Measurements from ENCODE around the gene DEFB114. TPM values are rescaled to one million over a fixed set of nuclear protein-coding genes. Genes with fewer than 3 reads are reported as not detected.

The DEFB114 gene
- total and polyA plus RNA-seq, 8 donors = not detected

DNA sequence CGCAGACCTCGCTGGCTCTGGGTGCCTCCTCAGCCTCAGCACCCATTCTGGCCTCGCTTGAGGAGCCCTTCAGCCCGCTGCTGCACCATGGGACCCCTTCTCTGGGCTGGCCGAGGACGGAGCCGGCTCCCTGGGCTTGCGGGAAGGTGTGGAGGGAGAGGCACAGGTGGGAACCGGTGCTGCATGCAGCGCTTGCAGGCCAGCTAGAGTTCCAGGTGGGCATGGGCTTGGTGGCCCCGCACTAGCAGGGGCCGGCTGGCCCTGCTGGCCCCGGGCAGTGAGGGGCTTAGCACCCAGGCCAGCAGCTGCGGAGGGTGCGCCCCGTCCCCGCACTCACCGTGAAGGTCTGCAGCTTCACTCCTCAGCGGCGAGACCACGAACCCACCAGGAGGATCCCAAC lies 30.4 kb downstream of the DEFB114 start:
- 82 to 89% methylated on average over 21 of the region's 21 CpGs for WGBS, 2 donors
- Histone ChIP-seq H3K27ac (no peak overlapping the region), H3K27me3 (no peaks in the 10 kb centered on the region), H3K9me3 (no peaks in the 10 kb centered on the region), H3K4me3 (no peak overlapping the region), H3K4me1 (no peaks in the 10 kb centered on the region), H3K36me3 (no peaks in the 10 kb centered on the region)
- FAIRE-seq (no peak), ATAC-seq (no peak), DNase-seq (peak in 2 of 6 donors; percentile 12 to 60)
- TF ChIP-seq, protein P1, sequence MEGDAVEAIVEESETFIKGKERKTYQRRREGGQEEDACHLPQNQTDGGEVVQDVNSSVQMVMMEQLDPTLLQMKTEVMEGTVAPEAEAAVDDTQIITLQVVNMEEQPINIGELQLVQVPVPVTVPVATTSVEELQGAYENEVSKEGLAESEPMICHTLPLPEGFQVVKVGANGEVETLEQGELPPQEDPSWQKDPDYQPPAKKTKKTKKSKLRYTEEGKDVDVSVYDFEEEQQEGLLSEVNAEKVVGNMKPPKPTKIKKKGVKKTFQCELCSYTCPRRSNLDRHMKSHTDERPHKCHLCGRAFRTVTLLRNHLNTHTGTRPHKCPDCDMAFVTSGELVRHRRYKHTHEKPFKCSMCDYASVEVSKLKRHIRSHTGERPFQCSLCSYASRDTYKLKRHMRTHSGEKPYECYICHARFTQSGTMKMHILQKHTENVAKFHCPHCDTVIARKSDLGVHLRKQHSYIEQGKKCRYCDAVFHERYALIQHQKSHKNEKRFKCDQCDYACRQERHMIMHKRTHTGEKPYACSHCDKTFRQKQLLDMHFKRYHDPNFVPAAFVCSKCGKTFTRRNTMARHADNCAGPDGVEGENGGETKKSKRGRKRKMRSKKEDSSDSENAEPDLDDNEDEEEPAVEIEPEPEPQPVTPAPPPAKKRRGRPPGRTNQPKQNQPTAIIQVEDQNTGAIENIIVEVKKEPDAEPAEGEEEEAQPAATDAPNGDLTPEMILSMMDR (IDR thresholded peaks at IDR 0.05) = no peak
- intact Hi-C loops (cut with DNase I) = no loop called here

DNA sequence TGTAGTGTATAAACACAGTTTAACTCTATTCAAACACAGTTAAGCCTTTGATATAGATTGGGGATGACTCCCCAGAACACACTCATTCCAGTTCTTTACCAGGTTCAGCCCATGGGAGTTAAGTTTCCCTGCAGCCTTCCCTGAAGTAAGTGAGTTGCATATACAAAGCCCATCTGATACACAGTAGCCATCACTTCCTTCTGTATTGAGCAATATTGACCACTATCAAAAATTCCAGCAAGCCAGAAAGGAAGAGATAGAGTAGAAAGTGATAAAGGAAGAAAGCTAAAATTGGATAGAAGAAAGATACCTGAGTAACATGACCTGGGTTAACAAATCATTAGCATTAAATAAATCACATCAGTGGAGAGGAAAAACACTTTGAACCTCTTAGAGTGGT lies 34.6 kb downstream of the DEFB114 start:
- H3K9me3 ChIP-seq = no peaks in the 10 kb centered on the region
- H3K36me3 ChIP-seq = no peaks in the 10 kb centered on the region
- FAIRE-seq (no peak), ATAC-seq (no peak), DNase-seq (no peak)
- no peak overlapping the region for H3K27ac ChIP-seq
- intact Hi-C loops (cut with DNase I) = no loop called here
- H3K4me3 ChIP-seq = no peak overlapping the region
- no peaks in the 10 kb centered on the region for H3K27me3 ChIP-seq
- H3K4me1 ChIP-seq = no peaks in the 10 kb centered on the region
- TF ChIP-seq, protein P1 (IDR thresholded peaks at IDR 0.05) = no peak

DNA sequence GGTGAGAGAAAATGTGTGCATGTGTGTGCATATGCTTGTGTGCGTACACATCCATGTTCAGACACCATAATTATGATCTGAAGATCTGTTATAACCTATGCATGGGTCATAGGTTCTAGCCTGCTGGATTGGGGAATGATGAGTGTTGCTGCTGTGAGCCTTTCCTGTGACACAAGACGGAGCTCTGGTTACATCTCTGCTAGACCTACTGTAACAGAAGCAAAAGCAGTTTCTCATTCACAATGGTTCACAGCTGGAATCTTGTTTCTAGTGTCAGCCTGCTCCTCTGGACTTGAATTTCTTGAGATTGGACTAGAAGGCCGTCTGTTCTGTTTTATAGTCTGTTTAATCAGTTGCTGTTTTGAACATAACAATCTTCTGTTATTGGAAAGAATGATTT lies 40.1 kb downstream of the DEFB114 start:
- 50 to 55% methylated on average over 3 of the region's 3 CpGs for WGBS, 2 donors
- Histone ChIP-seq H3K4me3 (no peak overlapping the region), H3K36me3 (no peaks in the 10 kb centered on the region), H3K4me1 (no peaks in the 10 kb centered on the region), H3K27me3 (no peaks in the 10 kb centered on the region), H3K9me3 (no peaks in the 10 kb centered on the region), H3K27ac (no peak overlapping the region)
- FAIRE-seq (no peak), ATAC-seq (no peak), DNase-seq (no peak)
- intact Hi-C loops (cut with DNase I) = no loop called here
- TF ChIP-seq, protein P1 (IDR thresholded peaks at IDR 0.05) = no peak

DNA sequence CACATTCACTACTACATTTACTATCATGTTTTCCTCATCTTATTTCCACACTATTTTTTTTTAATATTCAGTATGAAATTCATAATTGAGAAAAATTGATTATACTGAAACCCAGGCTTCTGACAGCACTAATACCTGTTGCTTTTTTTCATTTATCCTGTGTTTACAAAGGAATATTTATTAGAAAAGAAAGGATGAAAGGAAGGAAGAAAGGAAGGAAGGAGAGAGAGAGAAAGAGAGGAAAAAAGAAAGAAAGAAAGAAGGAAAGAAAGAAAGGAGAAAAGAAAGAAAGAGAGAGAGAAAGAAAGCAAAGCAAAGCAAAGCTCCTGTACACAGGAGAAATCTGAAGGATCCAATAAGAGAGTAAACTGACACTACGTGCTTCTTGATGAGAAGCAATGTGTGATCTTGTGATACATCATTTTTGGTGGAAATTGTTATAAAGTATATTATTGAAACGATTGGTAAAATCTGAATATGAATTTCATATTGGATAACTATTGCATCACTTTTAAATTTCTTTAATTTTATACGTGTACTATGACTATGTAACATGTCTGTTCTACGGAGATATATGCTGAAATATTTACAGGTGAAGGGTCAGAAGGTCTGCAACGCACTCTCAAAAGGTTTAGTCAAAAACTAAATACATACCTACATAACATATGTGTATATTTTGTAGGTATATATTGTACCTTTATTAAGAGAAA lies 43.9 kb downstream of the DEFB114 start:
- H3K4me1 ChIP-seq = no peaks in the 10 kb centered on the region
- intact Hi-C loops (cut with DNase I) = no loop called here
- TF ChIP-seq, protein P1 (IDR thresholded peaks at IDR 0.05) = no peak
- no peak overlapping the region for H3K4me3 ChIP-seq
- no peaks in the 10 kb centered on the region for H3K9me3 ChIP-seq
- H3K36me3 ChIP-seq = no peaks in the 10 kb centered on the region
- H3K27me3 ChIP-seq = no peaks in the 10 kb centered on the region
- no peak for DNase-seq
- no peak for FAIRE-seq
- 60 to 71% methylated on average over 5 of the region's 5 CpGs for WGBS, 2 donors
- no peak for ATAC-seq
- no peak overlapping the region for H3K27ac ChIP-seq

DNA sequence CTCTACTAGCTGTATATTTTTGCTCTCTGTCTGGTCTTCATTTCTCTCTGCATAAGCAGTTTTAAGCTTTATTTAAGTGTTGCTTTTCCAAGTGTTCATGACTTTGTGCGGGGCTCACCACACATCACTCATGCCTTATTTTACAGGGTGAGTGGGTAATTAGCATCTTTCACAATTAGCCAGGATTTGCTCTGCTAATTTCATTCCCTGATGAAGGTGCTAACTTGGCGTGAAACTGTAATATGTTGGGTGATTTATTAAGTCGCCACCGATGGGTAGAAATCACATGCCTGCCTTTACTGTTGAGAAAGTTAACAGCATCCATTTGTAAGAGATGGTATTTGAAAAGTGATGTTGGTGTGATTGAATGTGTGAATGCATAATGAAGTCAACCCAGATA lies 44.7 kb downstream of the DEFB114 start:
- Histone ChIP-seq H3K9me3 (no peaks in the 10 kb centered on the region), H3K36me3 (no peaks in the 10 kb centered on the region), H3K27me3 (no peaks in the 10 kb centered on the region), H3K27ac (no peak overlapping the region), H3K4me3 (no peak overlapping the region), H3K4me1 (no peaks in the 10 kb centered on the region)
- 50 to 55% methylated on average over 4 of the region's 4 CpGs for WGBS, 2 donors
- FAIRE-seq (no peak), ATAC-seq (no peak), DNase-seq (no peak)
- intact Hi-C loops (cut with DNase I) = no loop called here
- TF ChIP-seq, protein P1 (IDR thresholded peaks at IDR 0.05) = no peak

All from pancreas (tissue), 10 donors.